ENCODE data around the gene CA14. TPM values are rescaled to one million over a fixed set of nuclear protein-coding genes. Genes with fewer than 3 reads are reported as not detected.

Gene CA14
- total RNA-seq, 1 experiment from 2014 or later = not detected

GRCh38 chr1:150309758-150310508, 52.4 kb downstream of the CA14 start:
- no peaks in the 10 kb centered on the region for H3K4me1 ChIP-seq (ENCODE audit: control insufficient read depth, insufficient read depth, low read length)
- H3K4me3 ChIP-seq (ENCODE audit: low read depth in 2 of 2, low read length in 2 of 2) = no peak overlapping the region
- H3K36me3 ChIP-seq (ENCODE audit: control insufficient read depth, insufficient read depth, low read length) = peaks cover 5% of the 10 kb centered on the region; the same call in 1 of the 2 replicates
- no peaks in the 10 kb centered on the region for H3K9me3 ChIP-seq (ENCODE audit: control insufficient read depth, insufficient read depth, low read depth, low read length)
- H3K27ac ChIP-seq (ENCODE audit: low read length) = no peak overlapping the region
- ChIA-PET POLR2A (no interaction called here), CTCF (no interaction called here)
- H3K27me3 ChIP-seq (ENCODE audit: control insufficient read depth, insufficient read depth, low read length) = no peaks in the 10 kb centered on the region
- in situ Hi-C loops (cut with HindIII; ENCODE audit: low pct_unique_long_range_greater_than_20kb, low sequenced_read_pairs) = no loop called here
- DNase-seq (ENCODE audit: low read depth, low spot score) = no peak
- BruUV-seq (replicated peaks) = no TSS peak
- intact Hi-C loops (cut with micrococcal nuclease; ENCODE audit: unreplicated experiment) = no loop called here
- ATAC-seq = peak; percentile 39; the same call in 1 of the 2 replicates
- TF ChIP-seq CTCF (IDR thresholded peaks at IDR 0.05) = no peak
- no peak for TF ChIP-seq TCF7L2 (IDR thresholded peaks at IDR 0.05; ENCODE audit: low read depth, low read length)
- TF ChIP-seq POLR2AphosphoS5 (IDR thresholded peaks at IDR 0.05; ENCODE audit: low read depth, low read length) = peak; percentile 51; the same call in 1 of the 2 replicates
- TF ChIP-seq SIN3A (IDR thresholded peaks at IDR 0.05; ENCODE audit: borderline replicate concordance, insufficient read depth, low read depth, low read length) = no peak
- TF ChIP-seq REST (IDR thresholded peaks at IDR 0.05; ENCODE audit: insufficient read depth in 1 of 2, low read depth in 2 of 2, low read length in 1 of 2) = no peak

- POLR2A ChIA-PET = interaction anchor here (0.6 kb wide), 1 partner anchor 651 kb away, joined by 3 read pairs; no protein-coding TSS in a partner anchor
- no peaks in the 10 kb centered on the region for H3K4me1 ChIP-seq (ENCODE audit: control insufficient read depth, insufficient read depth, low read length)
- DNase-seq (ENCODE audit: low read depth, low spot score) (no peak), ATAC-seq (no peak)
- H3K27me3 ChIP-seq (ENCODE audit: control insufficient read depth, insufficient read depth, low read length) = no peaks in the 10 kb centered on the region
- in situ Hi-C loops (cut with HindIII; ENCODE audit: low pct_unique_long_range_greater_than_20kb, low sequenced_read_pairs) = no loop called here
- no peak overlapping the region for H3K27ac ChIP-seq (ENCODE audit: low read length)
- BruUV-seq (replicated peaks) = no TSS peak
- CTCF ChIA-PET = no interaction called here
- no peaks in the 10 kb centered on the region for H3K9me3 ChIP-seq (ENCODE audit: control insufficient read depth, insufficient read depth, low read depth, low read length)
- no peak for TF ChIP-seq CTCF (IDR thresholded peaks at IDR 0.05)
- TF ChIP-seq POLR2AphosphoS5 (IDR thresholded peaks at IDR 0.05; ENCODE audit: low read depth, low read length) = no peak
- TF ChIP-seq TCF7L2 (IDR thresholded peaks at IDR 0.05; ENCODE audit: low read depth, low read length) = no peak
- no peak overlapping the region for H3K4me3 ChIP-seq (ENCODE audit: low read depth in 2 of 2, low read length in 2 of 2)
- H3K36me3 ChIP-seq (ENCODE audit: control insufficient read depth, insufficient read depth, low read length) = peaks cover 5% of the 10 kb centered on the region; the same call in 1 of the 2 replicates
- intact Hi-C loops (cut with micrococcal nuclease; ENCODE audit: unreplicated experiment) = no loop called here
These were observed 54.2 kb downstream of the CA14 start for GRCh38 chr1:150311762-150312161.

Other genes starting within 250 kb of the CA14 start
- gene OTUD7B, start 247.0 kb upstream of the CA14 start, total RNA-seq (2021; ENCODE audit: unreplicated experiment) = 24.1 TPM
- 24.9 TPM for gene VPS45, start 190.0 kb upstream of the CA14 start, total RNA-seq (2021; ENCODE audit: unreplicated experiment)
- 9.1 TPM for gene PLEKHO1, start 107.9 kb upstream of the CA14 start, total RNA-seq (2021; ENCODE audit: unreplicated experiment)
- gene ANP32E, start 21.7 kb upstream of the CA14 start, total RNA-seq (2021; ENCODE audit: unreplicated experiment) = 66.2 TPM
- 146 TPM for gene APH1A, start 11.2 kb downstream of the CA14 start, total RNA-seq (2021; ENCODE audit: unreplicated experiment)
- 0.39 TPM for gene C1orf54, start 15.0 kb downstream of the CA14 start, total RNA-seq (2021; ENCODE audit: unreplicated experiment)
- 3.4 TPM for gene CIART, start 24.8 kb downstream of the CA14 start, total RNA-seq (2021; ENCODE audit: unreplicated experiment)
- 68.2 TPM for gene MRPS21, start 36.1 kb downstream of the CA14 start, total RNA-seq (2021; ENCODE audit: unreplicated experiment)
- 122 TPM for gene PRPF3, start 63.8 kb downstream of the CA14 start, total RNA-seq (2021; ENCODE audit: unreplicated experiment)
- 28.3 TPM for gene RPRD2, start 106.4 kb downstream of the CA14 start, total RNA-seq (2021; ENCODE audit: unreplicated experiment)
- 28.2 TPM for gene TARS2, start 229.6 kb downstream of the CA14 start, total RNA-seq (2021; ENCODE audit: unreplicated experiment)

Measured in Panc1 (cell line).